B cell (primary cell): Measurements from ENCODE around the gene PTPN5. TPM values are rescaled to one million over a fixed set of nuclear protein-coding genes. Genes with fewer than 3 reads are reported as not detected.

Source experiments
- ATAC-seq: fragments of 200-7000 bp; cut with Tn5 transposase; one replicate; pipeline ENCODE4 v1.10.0; 2021; ENCODE audit warnings: low read depth, mild to moderate bottlenecking, moderate number of reproducible peaks, moderate library complexity
- CTCF ChIA-PET: fragments of 350-600 bp; sonication (Branson Sonifier 250); formaldehyde crosslinking; loops from one replicate; lab custom pipeline; 2021; ENCODE audit warnings: antibody characterized with exemption, inconsistent platforms; lab: Charles Lee
- POLR2A ChIA-PET: fragments of 350-600 bp; sonication (Branson Sonifier 250); formaldehyde crosslinking; loops from one replicate; lab custom pipeline; 2021; ENCODE audit warnings: antibody characterized with exemption; lab: Charles Lee
- DNase-seq: peaks from one replicate; pipeline ENCODE4 v3.0.0; 2013
- H2AFZ ChIP-seq: 2 replicates; pipeline ENCODE4 v1.6.1; 2012; ENCODE audit warnings: mild to moderate bottlenecking, low read depth, low read length; ENCODE audit not compliant: insufficient read depth, poor library complexity, severe bottlenecking
- H3K27ac ChIP-seq, 2 donors: 1 replicate in 1 of 2; 2 replicates in 1 of 2; pipeline ENCODE4 v1.5.1; 2012 to 2013; ENCODE audit warnings: low read length in 2 of 2, mild to moderate bottlenecking in 2 of 2, moderate library complexity in 1 of 2
- H3K27me3 ChIP-seq, 4 experiments: fragments of 200-600 bp in 1 of 4; sonication (generic) in 1 of 4; replicated peaks in 1 of 4; 1 replicate in 2 of 4; 2 replicates in 2 of 4; pipeline versions ENCODE4 v1.6.1 to v1.7.0; 2013 to 2016; ENCODE audit warnings: low read length in 3 of 4, mild to moderate bottlenecking in 2 of 4, mixed read lengths in 1 of 4, moderate library complexity in 1 of 4; ENCODE audit not compliant: insufficient read depth in 4 of 4, control insufficient read depth in 3 of 4; ENCODE audit errors: control extremely low read depth in 1 of 4
- H3K36me3 ChIP-seq, 2 experiments: replicated peaks in 1 of 2; 1 replicate in 1 of 2; 2 replicates in 1 of 2; pipeline versions ENCODE4 v1.6.1 to v1.7.1; 2013; ENCODE audit warnings: low read length in 1 of 2; ENCODE audit not compliant: insufficient read depth in 2 of 2, control insufficient read depth in 1 of 2; ENCODE audit errors: control extremely low read depth in 1 of 2, extremely low read depth in 1 of 2
- H3K4me1 ChIP-seq, 2 donors: fragments of 200-600 bp in 1 of 2; sonication (generic) in 1 of 2; 1 replicate in 1 of 2; 2 replicates in 1 of 2; pipeline versions ENCODE4 v1.5.1 to v1.6.1; 2013 to 2017; ENCODE audit warnings: low read length in 2 of 2; ENCODE audit not compliant: control insufficient read depth in 2 of 2, insufficient read depth in 2 of 2
- H3K4me2 ChIP-seq: replicated peaks from 2 replicates; pipeline ENCODE3; 2012; ENCODE audit warnings: mild to moderate bottlenecking, low read depth, low read length; ENCODE audit not compliant: poor library complexity, severe bottlenecking
- H3K4me3 ChIP-seq, 5 experiments: fragments of 200-600 bp in 1 of 5; sonication (generic) in 1 of 5; 1 replicate in 3 of 5; 2 replicates in 2 of 5; pipeline versions ENCODE4 v1.5.1 to v1.7.0; 2011 to 2016; ENCODE audit warnings: low read length in 4 of 5, mild to moderate bottlenecking in 4 of 5, low read depth in 2 of 5, control low read depth in 1 of 5, moderate library complexity in 1 of 5; ENCODE audit not compliant: insufficient read depth in 1 of 5; ENCODE audit errors: control extremely low read depth in 1 of 5, extremely low read depth in 1 of 5
- H3K79me2 ChIP-seq: fragments of 200-600 bp; sonication (generic); one replicate; pipeline ENCODE4 v1.6.0; 2016; ENCODE audit warnings: low read length; ENCODE audit not compliant: control insufficient read depth, insufficient read depth
- H3K9ac ChIP-seq: fragments of 200-600 bp; sonication (generic); 2 replicates; pipeline ENCODE4 v1.6.1; 2017; ENCODE audit warnings: mild to moderate bottlenecking, low read length, moderate library complexity
- H3K9me3 ChIP-seq, 3 donors: one replicate each; pipeline versions ENCODE4 v1.6.1 to v1.7.1; 2013; ENCODE audit warnings: low read length in 2 of 3; ENCODE audit not compliant: control insufficient read depth in 2 of 3, insufficient read depth in 1 of 3; ENCODE audit errors: control extremely low read depth in 1 of 3
- H4K20me1 ChIP-seq: 2 replicates; pipeline ENCODE4 v1.6.0; 2012; ENCODE audit warnings: mild to moderate bottlenecking, low read length; ENCODE audit not compliant: insufficient read depth, control insufficient read depth, poor library complexity, severe bottlenecking
- H3K27ac Mint-ChIP-seq: one replicate; pipeline ENCODE4 v1.8.0; 2021; ENCODE audit warnings: mixed read lengths
- H3K27me3 Mint-ChIP-seq: one replicate; pipeline ENCODE4 v1.8.0; 2021; ENCODE audit warnings: mixed read lengths
- H3K4me1 Mint-ChIP-seq: one replicate; pipeline ENCODE4 v1.8.0; 2021; ENCODE audit warnings: mixed read lengths
- H3K4me3 Mint-ChIP-seq: one replicate; pipeline ENCODE4 v1.8.0; 2021; ENCODE audit warnings: mixed read lengths
- H3K9me3 Mint-ChIP-seq: one replicate; pipeline ENCODE4 v1.8.0; 2022; ENCODE audit warnings: mixed read lengths; ENCODE audit not compliant: insufficient read depth
- EZH2 ChIP-seq: IDR thresholded peaks from 2 replicates; pipeline ENCODE4 v1.6.1; 2012; ENCODE audit warnings: borderline replicate concordance, low read depth, mild to moderate bottlenecking, moderate library complexity, low read length; ENCODE audit not compliant: insufficient read depth, poor library complexity, severe bottlenecking
- WGBS: methylation state at CpG from one replicate; pipeline ENCODE4 v1.1.5; 2013; ENCODE audit warnings: missing lambda C conversion rate; ENCODE audit not compliant: insufficient coverage; 5-methylcytosine and 5-hydroxymethylcytosine counted together
- intact Hi-C: fragments of 100-400 bp; cut with micrococcal nuclease; formaldehyde crosslinking; loops from one replicate; pipeline ENCODE4 v1.10.0; 2022
- polyA plus RNA-seq: library from polyadenylated mRNA; depleted of rRNA; stranded (reverse); fragments of >200 nt; gene quantifications from 2 replicates; pipeline ENCODE4 v1.2.3, GENCODE V29; 2012
- total RNA-seq, 2 donors: library from RNA; stranded (reverse); fragments of 120-200 nt in 1 of 2; gene quantifications; 1 replicate in 1 of 2; 2 replicates in 1 of 2; pipeline versions ENCODE4 v1.2.3 to v1.2.4, GENCODE V29; 2013 to 2022
- TF ChIP-seq, protein P1 (sequence below): fragments of 200-600 bp; IDR thresholded peaks from one replicate; pipeline ENCODE4 v1.8.0; 2022; ENCODE audit warnings: antibody characterized with exemption, mild to moderate bottlenecking

Gene PTPN5
- total and polyA plus RNA-seq, 2 donors (not counting 1 experiment from before 2014, with no cell fraction given), result not detected

DNA sequence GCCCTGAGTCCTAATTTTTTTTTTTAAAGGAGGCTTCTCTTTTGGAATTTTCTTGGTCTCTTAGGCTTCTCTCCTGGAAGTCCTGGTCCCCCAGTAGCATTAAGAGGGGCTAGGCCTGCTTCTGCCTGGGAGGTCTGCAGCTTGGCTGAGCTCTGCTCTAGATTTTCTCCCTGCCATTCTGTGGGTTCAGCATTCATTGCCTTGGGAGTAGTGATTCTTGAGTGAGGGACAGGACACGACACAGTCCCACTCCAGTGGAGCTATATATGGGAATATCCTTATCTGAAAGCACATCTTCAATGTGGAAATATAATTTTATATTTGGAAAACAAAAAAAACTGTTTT, 69.3 kb downstream of the PTPN5 start:
- Histone ChIP-seq H4K20me1 (no peaks in the 10 kb centered on the region), H3K4me1 (peaks cover 9 to 17% of the 10 kb centered on the region in 2 donors), H2AFZ (peak overlapping the region; percentile 99), H3K79me2 (no peaks in the 10 kb centered on the region), H3K27me3 (no peaks in the 10 kb centered on the region), H3K36me3 (no peaks in the 10 kb centered on the region), H3K27ac (no peak overlapping the region), H3K4me3 (peak overlapping the region in 3 of 5 experiments; percentile 50 to 80 (median 69)), H3K9ac (peak overlapping the region; percentile 88), H3K4me2 (peak overlapping the region; percentile 99), H3K9me3 (no peaks in the 10 kb centered on the region)
- DNase-seq (no peak), ATAC-seq (no peak)
- intact Hi-C loops, result loop anchor here (5.0 to 10.0 kb wide), 2 partner anchors 90 to 327 kb away; partner anchors contain the start of genes LDHA and SPTY2D1
- Mint-ChIP-seq H3K27me3 (peaks cover 2% of the 10 kb centered on the region), H3K4me3 (peak overlapping the region; percentile 92), H3K9me3 (no peaks in the 10 kb centered on the region), H3K27ac (peak overlapping the region; percentile 32), H3K4me1 (peaks cover 9% of the 10 kb centered on the region)
- TF ChIP-seq, protein P1, sequence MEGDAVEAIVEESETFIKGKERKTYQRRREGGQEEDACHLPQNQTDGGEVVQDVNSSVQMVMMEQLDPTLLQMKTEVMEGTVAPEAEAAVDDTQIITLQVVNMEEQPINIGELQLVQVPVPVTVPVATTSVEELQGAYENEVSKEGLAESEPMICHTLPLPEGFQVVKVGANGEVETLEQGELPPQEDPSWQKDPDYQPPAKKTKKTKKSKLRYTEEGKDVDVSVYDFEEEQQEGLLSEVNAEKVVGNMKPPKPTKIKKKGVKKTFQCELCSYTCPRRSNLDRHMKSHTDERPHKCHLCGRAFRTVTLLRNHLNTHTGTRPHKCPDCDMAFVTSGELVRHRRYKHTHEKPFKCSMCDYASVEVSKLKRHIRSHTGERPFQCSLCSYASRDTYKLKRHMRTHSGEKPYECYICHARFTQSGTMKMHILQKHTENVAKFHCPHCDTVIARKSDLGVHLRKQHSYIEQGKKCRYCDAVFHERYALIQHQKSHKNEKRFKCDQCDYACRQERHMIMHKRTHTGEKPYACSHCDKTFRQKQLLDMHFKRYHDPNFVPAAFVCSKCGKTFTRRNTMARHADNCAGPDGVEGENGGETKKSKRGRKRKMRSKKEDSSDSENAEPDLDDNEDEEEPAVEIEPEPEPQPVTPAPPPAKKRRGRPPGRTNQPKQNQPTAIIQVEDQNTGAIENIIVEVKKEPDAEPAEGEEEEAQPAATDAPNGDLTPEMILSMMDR, result peak; percentile 42
- no peak for TF ChIP-seq EZH2
- ChIA-PET CTCF (interaction anchor here (0.8 to 5.7 kb wide), 21 partner anchors 9 to 708 kb away, joined by 3 to 59 read pairs (median 5); partner anchors contain the start of genes SAAL1, SPTY2D1, TMEM86A and TSG101), POLR2A (interaction anchor here (0.9 kb wide), 1 partner anchor 196 kb away, joined by 4 read pairs; the partner anchor contains the start of gene TSG101)
- WGBS, result no CpG with 5 or more reads among the region's 1 CpG
